Liver (tissue), 9 donors: Measurements from ENCODE around the gene DAPK2. TPM values are rescaled to one million over a fixed set of nuclear protein-coding genes. Genes with fewer than 3 reads are reported as not detected.
"Not testable (repeated sequence)": the region's sequence is repeated elsewhere in the genome, so short reads cannot be mapped to it uniquely, and the experiment has no call there.

Source experiments
- DNase-seq: peaks from one replicate; pipeline ENCODE4 v3.0.0-alpha.2; 2017; ENCODE audit warnings: low spot score
- H3K27ac ChIP-seq, 2 donors: one replicate each; pipeline ENCODE4 v1.7.0; 2013; ENCODE audit warnings: inconsistent platforms in 2 of 2, low read length in 2 of 2, control low read depth in 1 of 2, low read depth in 1 of 2, mild to moderate bottlenecking in 1 of 2
- H3K27me3 ChIP-seq, 4 donors: one replicate each; pipeline versions ENCODE4 v1.6.1 to v1.7.0; 2013; ENCODE audit warnings: low read length in 3 of 4, inconsistent platforms in 1 of 4, mild to moderate bottlenecking in 1 of 4, moderate library complexity in 1 of 4; ENCODE audit not compliant: control insufficient read depth in 4 of 4, insufficient read depth in 4 of 4
- H3K36me3 ChIP-seq, 4 donors: one replicate each; pipeline versions ENCODE4 v1.6.1 to v1.7.0; 2013; ENCODE audit warnings: low read length in 3 of 4, mild to moderate bottlenecking in 3 of 4, low read depth in 1 of 4, moderate library complexity in 1 of 4; ENCODE audit not compliant: control insufficient read depth in 4 of 4, insufficient read depth in 3 of 4
- H3K4me1 ChIP-seq, 4 donors: one replicate each; pipeline versions ENCODE4 v1.6.1 to v1.7.0; 2013; ENCODE audit warnings: low read length in 3 of 4, mild to moderate bottlenecking in 3 of 4, moderate library complexity in 1 of 4; ENCODE audit not compliant: control insufficient read depth in 4 of 4, insufficient read depth in 4 of 4
- H3K4me3 ChIP-seq, 3 donors: one replicate each; pipeline versions ENCODE4 v1.6.1 to v1.7.0; 2013; ENCODE audit warnings: low read length in 3 of 3, control low read depth in 1 of 3, low read depth in 1 of 3, mild to moderate bottlenecking in 1 of 3
- H3K9ac ChIP-seq, 2 donors: one replicate each; pipeline ENCODE4 v1.7.0; 2013; ENCODE audit warnings: low read length in 2 of 2, mild to moderate bottlenecking in 2 of 2, moderate library complexity in 2 of 2, control low read depth in 1 of 2, low read depth in 1 of 2
- H3K9me3 ChIP-seq, 4 donors: one replicate each; pipeline versions ENCODE4 v1.6.1 to v1.7.0; 2013; ENCODE audit warnings: low read length in 3 of 4; ENCODE audit not compliant: control insufficient read depth in 4 of 4
- ATF3 ChIP-seq: IDR thresholded peaks from 2 replicates; pipeline ENCODE4 v1.6.1; 2016; ENCODE audit warnings: antibody characterized with exemption
- CTCF ChIP-seq: fragments of 150-350 bp; IDR thresholded peaks from 2 replicates; pipeline ENCODE4 v1.5.1; 2017; ENCODE audit warnings: improper control_type of control experiment, low read depth, low read length; ENCODE audit not compliant: missing input control
- EGR1 ChIP-seq, 2 donors: IDR thresholded peaks; 2 replicates each; pipeline ENCODE4 v1.6.1; 2016 to 2018; ENCODE audit warnings: antibody characterized with exemption in 2 of 2, low read depth in 2 of 2
- FOXA1 ChIP-seq: IDR thresholded peaks from 2 replicates; pipeline ENCODE4 v1.6.1; 2016; ENCODE audit warnings: antibody characterized with exemption
- GABPA ChIP-seq, 2 donors: IDR thresholded peaks in 1 of 2; conservative IDR thresholded peaks in 1 of 2; 2 replicates each; pipeline ENCODE4 v1.6.1; 2016; ENCODE audit warnings: antibody characterized with exemption in 2 of 2, mild to moderate bottlenecking in 1 of 2, moderate library complexity in 1 of 2
- MAX ChIP-seq: IDR thresholded peaks from 2 replicates; pipeline ENCODE4 v1.6.1; 2016; ENCODE audit warnings: antibody characterized with exemption
- REST ChIP-seq: IDR thresholded peaks from 2 replicates; pipeline ENCODE4 v1.6.1; 2016; ENCODE audit warnings: antibody characterized with exemption, mild to moderate bottlenecking
- RXRA ChIP-seq, 2 donors: IDR thresholded peaks; 2 replicates each; pipeline ENCODE4 v1.6.1; 2017 to 2018; ENCODE audit warnings: antibody characterized with exemption in 2 of 2, mild to moderate bottlenecking in 1 of 2
- ZBTB33 ChIP-seq: IDR thresholded peaks from 2 replicates; pipeline ENCODE4 v1.6.1; 2016; ENCODE audit warnings: antibody characterized with exemption
- WGBS: extraction: QIAGEN DNeasy Blood & Tissue Kit; methylation state at CpG from one replicate; pipeline ENCODE4 v1.1.7; 2013; 5-methylcytosine and 5-hydroxymethylcytosine counted together
- polyA plus RNA-seq, 2 donors: library from polyadenylated mRNA; stranded (reverse) in 1 of 2; unstranded in 1 of 2; fragments of 200-250 nt in 1 of 2; fragments of >200 nt in 1 of 2; fragmentation: Nextera tagmentation in 1 of 2; extraction: Ambion mirVana in 1 of 2; gene quantifications; one replicate each; pipeline versions ENCODE4 v1.2.1 to v1.2.3, GENCODE V29; 2013 to 2015
- total RNA-seq, 2 donors: library from RNA; depleted of rRNA; stranded (reverse); fragments of >200 nt; gene quantifications; one replicate each; pipeline ENCODE4 v1.2.3, GENCODE V29; 2014
- donor health status: healthy.
- donor health status: healthy.
- donor health status: healthy.
- donor health status: healthy.
- donor health status: healthy.

The DAPK2 gene
- total and polyA plus RNA-seq, 4 donors = 1.0 to 3.6 (median 1.1) TPM

DNA sequence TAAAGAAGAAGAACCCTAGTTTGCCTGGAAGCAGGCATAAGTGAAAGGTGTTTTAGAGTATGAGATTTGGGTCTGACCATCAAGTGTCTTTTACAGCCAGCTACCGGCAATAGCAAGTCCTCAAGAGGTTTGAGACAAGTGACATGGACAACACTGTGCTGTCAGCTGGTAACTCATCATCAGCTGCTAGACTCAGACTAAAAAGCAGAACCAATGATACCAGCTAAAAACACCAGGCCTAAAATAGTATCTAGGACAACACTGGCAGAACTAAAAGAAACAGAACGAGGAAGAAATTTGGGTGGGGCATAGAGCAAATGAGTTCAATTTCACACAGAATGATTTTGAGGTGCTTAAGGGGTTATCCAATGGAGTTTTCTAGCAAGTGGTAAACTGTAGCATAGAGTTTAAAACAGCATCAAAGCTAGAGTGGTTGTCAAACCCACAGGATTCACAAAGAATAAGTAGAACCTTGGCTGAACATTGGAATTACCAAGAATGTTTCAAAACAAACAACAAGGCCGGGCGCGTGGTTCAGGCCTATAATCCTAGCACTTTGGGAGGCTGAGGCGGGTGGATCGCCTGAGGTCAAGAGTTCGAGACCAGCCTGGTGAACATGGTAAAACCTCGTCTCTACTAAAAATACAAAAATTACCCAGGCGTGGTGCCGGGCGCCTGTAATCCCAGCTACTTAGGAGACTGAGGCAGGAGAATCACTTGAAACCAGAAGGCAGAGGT, 43.4 kb upstream of the DAPK2 start (continued):
- no peak for TF ChIP-seq EGR1 (IDR thresholded peaks at IDR 0.05; ENCODE audit: low read depth in 2 of 2)
- no peak for TF ChIP-seq FOXA1
- TF ChIP-seq REST = no peak

DNA sequence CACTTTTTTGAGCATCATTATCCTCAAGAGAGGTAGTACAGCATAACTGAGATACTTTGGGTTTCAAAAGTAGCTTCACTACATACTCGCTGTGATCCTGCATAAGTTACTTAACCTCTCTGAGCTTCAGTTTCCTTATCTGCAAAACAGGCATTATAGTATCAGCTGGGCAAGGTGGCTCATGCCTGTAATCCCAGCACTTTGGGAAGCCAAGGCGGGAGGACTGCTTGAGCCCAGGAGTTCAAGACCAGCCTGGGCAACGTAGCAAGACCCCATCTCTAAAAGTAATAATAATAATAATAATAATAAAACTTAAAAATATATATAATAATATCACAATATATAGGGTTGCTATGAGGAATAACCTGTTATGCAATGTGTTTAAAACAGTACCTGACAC, 36.5 kb upstream of the DAPK2 start:
- Histone ChIP-seq H3K9ac (no peak overlapping the region), H3K4me3 (no peak overlapping the region), H3K4me1 (peaks cover 0 to 2% (median 0%) of the 10 kb centered on the region in 4 donors), H3K27me3 (no peaks in the 10 kb centered on the region), H3K27ac (no peak overlapping the region), H3K9me3 (no peaks in the 10 kb centered on the region), H3K36me3 (peaks cover 4 to 24% (median 20%) of the 10 kb centered on the region in 4 donors)
- 69% methylated on average over 3 of the region's 3 CpGs for WGBS
- no peak for DNase-seq
- TF ChIP-seq CTCF = no peak

DNA sequence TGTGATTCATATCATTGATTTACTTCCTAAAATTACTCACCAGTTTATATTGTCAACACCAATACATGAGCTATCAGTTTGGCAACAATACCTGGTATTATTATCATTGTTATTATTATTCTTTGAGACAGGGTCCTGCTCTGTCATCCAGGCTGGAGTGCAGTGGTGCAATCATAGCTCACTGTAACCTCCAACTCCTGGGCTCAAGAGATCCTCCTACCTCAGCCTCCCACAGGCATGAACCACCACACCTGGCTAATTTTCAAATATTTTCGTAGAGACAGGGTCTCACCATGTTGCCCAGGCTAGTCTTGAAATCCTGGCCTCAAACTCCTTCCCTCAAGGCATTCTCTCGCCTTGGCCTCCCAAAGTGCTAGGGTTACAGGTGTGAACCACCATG, 27.2 kb upstream of the DAPK2 start:
- H3K36me3 ChIP-seq, H3K27me3 ChIP-seq, H3K4me3 ChIP-seq, DNase-seq, H3K9me3 ChIP-seq: not testable (repeated sequence)
- Histone ChIP-seq H3K27ac (peak overlapping the region; percentile 6 to 81), H3K4me1 (peaks cover 17 to 58% (median 44%) of the 10 kb centered on the region in 4 donors), H3K9ac (peak overlapping the region in 1 of 2 donors; percentile 65)
- WGBS = 96% methylated on average over 2 of the region's 2 CpGs

- no peaks in the 10 kb centered on the region for H3K27me3 ChIP-seq
- no peak for DNase-seq
- H3K36me3 ChIP-seq = peaks cover 0 to 9% (median under 1%) of the 10 kb centered on the region in 4 donors
- no peaks in the 10 kb centered on the region for H3K9me3 ChIP-seq
- no peak overlapping the region for H3K4me3 ChIP-seq
- peak overlapping the region in 1 of 2 donors; percentile 65 for H3K9ac ChIP-seq
- H3K27ac ChIP-seq = peak overlapping the region; percentile 77 to 81
- WGBS = 33% methylated on average over 2 of the region's 2 CpGs
- peaks cover 17 to 64% (median 49%) of the 10 kb centered on the region in 4 donors for H3K4me1 ChIP-seq
- TF ChIP-seq ZBTB33 = peak; percentile 94
- TF ChIP-seq GABPA (IDR thresholded peaks at IDR 0.05 in 1 of 2, conservative IDR thresholded peaks at IDR 0.05 in 1 of 2) = no peak
- peak; percentile 91 for TF ChIP-seq MAX
- TF ChIP-seq REST = peak; percentile 77
- TF ChIP-seq RXRA (IDR thresholded peaks at IDR 0.05) = peak; percentile 97 to 98
- TF ChIP-seq ATF3 = peak; percentile 79
Observed at GRCh38 chr15:64072812-64073211, 26.5 kb upstream of the DAPK2 start.
